ENCODE results near the gene SMPD3.

SMPD3 gene

DNA sequence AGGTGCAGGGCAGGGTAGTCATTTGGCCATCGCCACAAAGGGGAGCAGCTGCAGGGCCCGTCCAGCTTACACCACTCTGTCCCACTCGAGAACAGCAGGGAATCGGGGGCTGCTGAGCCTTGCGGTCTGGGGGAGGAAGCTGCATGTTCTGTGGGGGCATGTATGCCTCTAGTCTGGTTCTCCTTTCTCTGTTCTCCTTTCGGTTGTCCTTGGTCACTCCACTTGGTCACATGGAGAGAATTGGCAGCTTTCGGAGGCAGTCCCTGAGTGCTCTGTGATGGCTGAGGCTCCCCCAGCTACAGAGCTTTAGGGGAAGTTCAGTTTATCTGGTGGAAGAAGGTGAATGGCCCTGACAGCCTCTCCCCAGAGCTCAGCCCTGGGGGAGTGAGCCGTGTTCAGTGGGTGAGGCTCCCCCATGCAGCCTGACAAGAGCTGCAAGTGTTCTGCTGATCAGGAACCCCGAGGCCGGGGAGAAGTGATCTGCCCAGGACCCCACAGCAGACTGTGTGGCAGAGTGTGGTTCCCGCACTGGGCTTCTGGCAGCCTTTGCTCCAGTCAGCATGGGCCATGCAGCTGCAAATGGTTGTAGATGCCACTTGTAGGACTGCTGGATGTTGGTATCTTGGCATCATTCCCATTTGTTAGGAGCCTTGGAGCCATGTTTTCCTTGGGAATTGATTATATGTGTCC is 22.3 kb upstream of the SMPD3 start:
- peak overlapping the region; percentile 1; the same call in 1 of the 2 replicates for H3K4me3 ChIP-seq (replicated peaks; ENCODE audit: insufficient read depth, low read length)
- peak overlapping the region; percentile 79 for H3K27ac ChIP-seq (replicated peaks)
- TF ChIP-seq SPI1 (IDR thresholded peaks at IDR 0.05; ENCODE audit: borderline replicate concordance, low read depth) = peak; percentile 84
- TF ChIP-seq, protein P1, sequence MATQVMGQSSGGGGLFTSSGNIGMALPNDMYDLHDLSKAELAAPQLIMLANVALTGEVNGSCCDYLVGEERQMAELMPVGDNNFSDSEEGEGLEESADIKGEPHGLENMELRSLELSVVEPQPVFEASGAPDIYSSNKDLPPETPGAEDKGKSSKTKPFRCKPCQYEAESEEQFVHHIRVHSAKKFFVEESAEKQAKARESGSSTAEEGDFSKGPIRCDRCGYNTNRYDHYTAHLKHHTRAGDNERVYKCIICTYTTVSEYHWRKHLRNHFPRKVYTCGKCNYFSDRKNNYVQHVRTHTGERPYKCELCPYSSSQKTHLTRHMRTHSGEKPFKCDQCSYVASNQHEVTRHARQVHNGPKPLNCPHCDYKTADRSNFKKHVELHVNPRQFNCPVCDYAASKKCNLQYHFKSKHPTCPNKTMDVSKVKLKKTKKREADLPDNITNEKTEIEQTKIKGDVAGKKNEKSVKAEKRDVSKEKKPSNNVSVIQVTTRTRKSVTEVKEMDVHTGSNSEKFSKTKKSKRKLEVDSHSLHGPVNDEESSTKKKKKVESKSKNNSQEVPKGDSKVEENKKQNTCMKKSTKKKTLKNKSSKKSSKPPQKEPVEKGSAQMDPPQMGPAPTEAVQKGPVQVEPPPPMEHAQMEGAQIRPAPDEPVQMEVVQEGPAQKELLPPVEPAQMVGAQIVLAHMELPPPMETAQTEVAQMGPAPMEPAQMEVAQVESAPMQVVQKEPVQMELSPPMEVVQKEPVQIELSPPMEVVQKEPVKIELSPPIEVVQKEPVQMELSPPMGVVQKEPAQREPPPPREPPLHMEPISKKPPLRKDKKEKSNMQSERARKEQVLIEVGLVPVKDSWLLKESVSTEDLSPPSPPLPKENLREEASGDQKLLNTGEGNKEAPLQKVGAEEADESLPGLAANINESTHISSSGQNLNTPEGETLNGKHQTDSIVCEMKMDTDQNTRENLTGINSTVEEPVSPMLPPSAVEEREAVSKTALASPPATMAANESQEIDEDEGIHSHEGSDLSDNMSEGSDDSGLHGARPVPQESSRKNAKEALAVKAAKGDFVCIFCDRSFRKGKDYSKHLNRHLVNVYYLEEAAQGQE (IDR thresholded peaks at IDR 0.05; ENCODE audit: insufficient replicate concordance, low read depth) = no peak
- no peak for TF ChIP-seq GABPA (IDR thresholded peaks at IDR 0.05; ENCODE audit: low read depth)
- TF ChIP-seq POLR2AphosphoS5 (IDR thresholded peaks at IDR 0.05; ENCODE audit: low read depth) = peak; percentile 84
- TF ChIP-seq, protein P2, sequence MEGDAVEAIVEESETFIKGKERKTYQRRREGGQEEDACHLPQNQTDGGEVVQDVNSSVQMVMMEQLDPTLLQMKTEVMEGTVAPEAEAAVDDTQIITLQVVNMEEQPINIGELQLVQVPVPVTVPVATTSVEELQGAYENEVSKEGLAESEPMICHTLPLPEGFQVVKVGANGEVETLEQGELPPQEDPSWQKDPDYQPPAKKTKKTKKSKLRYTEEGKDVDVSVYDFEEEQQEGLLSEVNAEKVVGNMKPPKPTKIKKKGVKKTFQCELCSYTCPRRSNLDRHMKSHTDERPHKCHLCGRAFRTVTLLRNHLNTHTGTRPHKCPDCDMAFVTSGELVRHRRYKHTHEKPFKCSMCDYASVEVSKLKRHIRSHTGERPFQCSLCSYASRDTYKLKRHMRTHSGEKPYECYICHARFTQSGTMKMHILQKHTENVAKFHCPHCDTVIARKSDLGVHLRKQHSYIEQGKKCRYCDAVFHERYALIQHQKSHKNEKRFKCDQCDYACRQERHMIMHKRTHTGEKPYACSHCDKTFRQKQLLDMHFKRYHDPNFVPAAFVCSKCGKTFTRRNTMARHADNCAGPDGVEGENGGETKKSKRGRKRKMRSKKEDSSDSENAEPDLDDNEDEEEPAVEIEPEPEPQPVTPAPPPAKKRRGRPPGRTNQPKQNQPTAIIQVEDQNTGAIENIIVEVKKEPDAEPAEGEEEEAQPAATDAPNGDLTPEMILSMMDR (IDR thresholded peaks at IDR 0.05; ENCODE audit: insufficient read depth, low read length) = no peak
- DNase-seq (ENCODE audit: low read depth in 1 of 2, low spot score in 1 of 2) = peak; percentile 87 to 95
- H3K27me3 ChIP-seq (ENCODE audit: insufficient read depth, poor library complexity, severe bottlenecking) = no peaks in the 10 kb centered on the region

DNA sequence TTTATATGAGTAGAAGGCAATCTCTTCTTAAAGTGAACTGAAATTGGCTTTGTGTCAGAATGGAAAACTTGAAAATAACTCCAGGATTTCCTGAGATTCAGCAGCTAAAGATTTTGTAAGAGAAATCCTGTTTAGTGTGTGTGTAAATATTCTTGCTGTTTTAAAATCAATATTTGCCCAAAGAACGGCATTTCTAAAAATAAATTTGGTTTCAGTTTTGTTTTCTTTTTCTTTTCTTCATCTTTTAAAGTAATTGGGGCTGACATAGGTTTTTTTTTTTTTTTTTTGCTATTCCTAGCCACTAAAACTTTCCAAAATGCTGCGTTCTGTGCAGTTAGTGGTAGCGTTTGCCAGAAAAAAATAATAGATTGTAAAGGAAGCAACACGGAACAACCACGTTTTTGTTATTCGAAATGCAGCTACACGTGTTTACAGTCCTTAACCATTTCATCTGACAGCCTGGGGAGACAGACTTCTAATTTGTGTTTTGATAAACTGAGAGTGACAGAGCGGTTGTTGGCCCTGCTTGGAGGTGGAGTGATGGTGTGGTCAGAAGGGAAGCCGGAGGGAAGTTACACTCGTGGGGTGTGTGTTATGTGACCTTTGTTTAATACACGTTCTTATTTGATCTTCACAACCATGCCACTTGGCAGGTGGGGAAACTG is 21.6 kb upstream of the SMPD3 start:
- Histone ChIP-seq H3K27ac (replicated peaks) (peak overlapping the region; percentile 79), H3K4me3 (replicated peaks; ENCODE audit: insufficient read depth, low read length) (peak overlapping the region; percentile 1; the same call in 1 of the 2 replicates), H3K27me3 (ENCODE audit: insufficient read depth, poor library complexity, severe bottlenecking) (no peaks in the 10 kb centered on the region)
- no peak for DNase-seq (ENCODE audit: low read depth in 1 of 2, low spot score in 1 of 2)
- TF ChIP-seq SPI1 (IDR thresholded peaks at IDR 0.05; ENCODE audit: borderline replicate concordance, low read depth) = no peak
- TF ChIP-seq, protein P2 (IDR thresholded peaks at IDR 0.05; ENCODE audit: insufficient read depth, low read length) = no peak
- TF ChIP-seq POLR2AphosphoS5 (IDR thresholded peaks at IDR 0.05; ENCODE audit: low read depth) = no peak
- no peak for TF ChIP-seq GABPA (IDR thresholded peaks at IDR 0.05; ENCODE audit: low read depth)
- TF ChIP-seq, protein P1 (IDR thresholded peaks at IDR 0.05; ENCODE audit: insufficient replicate concordance, low read depth) = no peak

DNA sequence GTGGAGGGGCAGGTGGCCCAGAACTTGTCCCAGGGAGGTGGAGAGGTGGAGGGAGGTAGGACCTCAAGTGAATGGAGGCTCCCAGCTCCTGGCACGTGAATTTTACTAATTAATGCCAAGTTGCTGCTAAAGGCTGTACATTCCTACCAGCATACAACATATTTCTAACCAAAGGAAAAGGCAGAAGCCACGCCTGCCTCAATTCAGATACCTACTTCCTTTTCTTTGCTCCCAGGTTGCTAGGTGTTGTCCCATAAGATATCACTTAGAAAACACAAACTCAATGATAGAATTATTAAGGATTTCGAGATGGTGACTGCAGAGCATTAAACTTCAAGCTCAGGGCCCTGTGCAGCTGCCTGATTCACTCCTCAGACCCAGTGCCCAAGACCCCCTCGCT is 20.5 kb upstream of the SMPD3 start:
- Histone ChIP-seq H3K4me3 (replicated peaks; ENCODE audit: insufficient read depth, low read length) (no peak overlapping the region), H3K27ac (replicated peaks) (peak overlapping the region; percentile 79), H3K27me3 (ENCODE audit: insufficient read depth, poor library complexity, severe bottlenecking) (no peaks in the 10 kb centered on the region)
- TF ChIP-seq, protein P2 (IDR thresholded peaks at IDR 0.05; ENCODE audit: insufficient read depth, low read length) = no peak
- no peak for TF ChIP-seq POLR2AphosphoS5 (IDR thresholded peaks at IDR 0.05; ENCODE audit: low read depth)
- TF ChIP-seq, protein P1 (IDR thresholded peaks at IDR 0.05; ENCODE audit: insufficient replicate concordance, low read depth) = no peak
- TF ChIP-seq GABPA (IDR thresholded peaks at IDR 0.05; ENCODE audit: low read depth) = no peak
- TF ChIP-seq SPI1 (IDR thresholded peaks at IDR 0.05; ENCODE audit: borderline replicate concordance, low read depth) = no peak
- no peak for DNase-seq (ENCODE audit: low read depth in 1 of 2, low spot score in 1 of 2)

All from HL-60 (cell line).